ENCODE results near the gene XXYLT1.
"Not testable (repeated sequence)": the region's sequence is repeated elsewhere in the genome, so short reads cannot be mapped to it uniquely, and the experiment has no call there.

XXYLT1 gene

DNA sequence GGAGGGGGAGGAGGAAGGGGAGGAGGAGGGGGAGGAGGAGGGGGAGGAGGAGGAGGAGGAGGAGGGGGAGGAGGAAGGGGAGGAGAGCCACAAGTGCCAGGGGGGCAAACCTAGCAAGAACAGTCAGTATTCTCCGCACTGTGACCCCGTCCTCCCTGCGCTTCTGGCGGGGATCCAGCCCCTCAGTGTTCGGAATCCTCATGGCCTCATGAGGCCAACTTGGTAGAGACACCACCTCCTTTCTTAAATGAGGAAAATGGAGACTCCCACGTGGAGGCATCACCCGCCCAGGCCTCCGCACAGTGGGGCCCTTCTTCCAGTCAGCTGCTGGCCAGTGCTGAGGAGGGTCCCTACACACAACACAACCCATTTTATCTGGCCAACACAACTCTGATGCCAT, 163.4 kb downstream of the XXYLT1 start:
- no peak for DNase-seq

DNA sequence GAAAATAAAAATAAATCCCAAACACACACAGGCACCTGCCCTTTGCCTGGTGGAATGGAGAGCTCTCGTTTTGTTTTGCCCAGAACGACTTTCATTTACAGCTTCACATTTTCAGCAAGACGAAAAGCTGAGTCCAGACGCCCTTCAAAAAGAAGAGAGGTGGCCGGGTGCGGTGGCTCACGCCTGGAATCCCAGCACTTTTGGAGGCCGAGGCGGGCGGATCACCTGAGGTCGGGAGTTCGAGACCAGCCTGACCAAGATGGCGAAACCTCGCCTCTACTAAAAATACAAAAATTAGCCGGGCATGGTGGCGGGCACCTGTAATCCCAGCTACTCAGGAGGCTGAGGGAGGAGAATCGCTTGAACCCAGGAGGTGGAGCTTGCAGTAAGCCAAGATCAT, 163.9 kb downstream of the XXYLT1 start:
- DNase-seq = not testable (repeated sequence)

DNA sequence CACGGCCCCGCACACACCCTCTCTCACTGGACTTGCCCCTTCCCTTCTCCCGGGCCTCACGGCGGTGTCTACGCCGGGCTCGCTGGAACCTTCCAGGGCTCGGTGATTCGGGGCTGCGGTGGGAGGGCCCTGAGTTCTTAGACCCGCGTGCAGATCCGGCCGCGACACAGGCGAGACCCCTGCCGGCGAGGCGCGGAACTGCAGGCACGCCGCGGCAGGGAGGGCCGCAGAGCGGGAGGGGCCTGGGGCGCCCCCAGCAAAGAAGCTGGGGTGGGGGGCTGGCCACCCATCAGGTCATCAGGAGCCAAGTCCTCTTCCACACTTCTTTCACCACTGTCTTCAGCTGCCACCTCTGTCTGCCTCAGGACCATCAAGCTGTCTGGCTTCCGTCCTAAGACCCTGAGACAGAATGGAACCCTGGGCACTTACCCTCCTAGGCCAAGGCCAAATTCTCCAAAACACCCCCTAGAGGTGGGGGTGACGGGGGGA, 164.5 kb downstream of the XXYLT1 start:
- peak; percentile 48 for DNase-seq

DNA sequence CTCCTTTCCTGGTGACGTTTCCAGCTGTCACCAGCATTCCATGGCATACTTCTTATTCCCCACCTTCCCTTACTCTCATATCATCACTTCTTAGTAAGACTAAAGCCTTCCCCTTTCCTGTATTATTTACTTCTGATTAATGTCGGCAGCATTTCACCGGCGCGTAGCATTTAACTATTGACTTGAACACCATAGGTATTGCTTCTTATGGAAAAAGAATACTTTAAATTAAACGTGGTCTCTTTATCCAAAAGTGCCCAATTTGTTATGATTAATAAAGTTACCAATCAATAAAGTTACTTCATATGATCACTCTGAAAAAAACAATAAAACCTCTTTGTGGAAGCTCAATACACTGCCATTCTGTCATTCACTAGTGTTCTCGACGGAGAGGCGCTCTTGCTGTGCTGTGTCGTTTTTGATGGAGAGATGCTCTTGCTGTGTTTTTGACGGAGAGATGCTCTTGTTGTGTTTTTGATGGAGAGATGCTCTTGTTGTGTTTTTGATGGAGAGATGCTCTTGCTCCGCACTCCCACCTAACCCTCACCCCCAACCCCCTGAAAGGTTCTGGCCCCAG, 165.0 kb downstream of the XXYLT1 start:
- no peak for DNase-seq

DNA sequence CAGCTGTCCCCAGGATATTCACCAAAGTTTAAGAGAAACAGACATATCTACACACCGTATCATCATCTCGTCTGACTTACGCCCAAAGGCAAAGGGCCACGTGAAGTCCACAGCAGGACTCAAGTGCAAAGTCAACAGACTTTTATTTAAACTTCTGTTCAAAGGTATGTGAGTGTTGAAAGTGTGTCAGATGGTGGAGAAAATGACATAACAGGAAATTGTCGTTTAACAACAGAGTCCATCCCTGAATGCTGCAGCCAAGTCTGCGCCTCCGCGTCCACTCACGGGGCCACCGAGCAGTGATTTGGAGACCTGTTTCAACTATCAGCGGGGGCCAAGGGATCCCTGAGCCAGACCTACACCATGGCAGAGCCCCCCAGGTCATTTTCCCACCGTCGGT, 165.6 kb downstream of the XXYLT1 start:
- no peak for DNase-seq

DNA sequence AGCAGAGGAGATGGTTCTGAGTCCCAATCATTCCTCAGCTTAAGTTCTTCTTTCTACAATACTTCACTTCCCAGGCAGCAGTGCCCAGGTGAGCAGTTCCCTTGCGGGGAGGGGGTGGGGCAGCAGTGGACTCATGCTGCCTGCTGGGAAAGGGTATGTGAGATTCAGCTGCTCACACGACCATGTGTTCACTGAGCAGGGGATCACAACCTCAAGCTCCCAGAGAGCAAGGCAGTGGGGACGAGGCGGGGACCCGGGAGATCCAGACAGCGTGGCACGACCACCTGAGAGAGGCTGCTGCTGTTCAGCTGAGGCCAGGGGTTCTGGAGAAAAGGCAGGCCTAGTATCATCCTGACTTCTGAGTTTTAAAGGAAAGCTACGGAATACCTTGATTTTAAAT, 166.6 kb downstream of the XXYLT1 start:
- no peak for DNase-seq

DNA sequence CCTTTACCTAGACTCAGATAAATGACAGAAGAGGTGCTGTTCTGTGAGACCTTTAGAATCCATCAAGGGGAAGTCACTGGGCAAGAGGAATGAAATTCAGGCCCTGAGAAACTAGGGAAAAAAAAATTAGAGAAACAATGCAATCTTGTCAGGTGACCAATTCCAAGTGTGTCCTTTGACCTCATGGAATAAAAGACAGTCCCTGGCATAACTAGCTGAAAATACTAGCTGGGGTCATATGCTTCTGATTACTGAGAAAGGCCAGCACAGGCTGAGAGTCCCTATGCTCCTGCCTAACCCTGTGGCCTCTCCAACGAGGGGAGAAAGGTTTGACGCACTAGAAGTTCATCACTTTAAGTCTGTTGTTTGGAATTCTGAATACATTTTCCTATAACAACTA, 167.3 kb downstream of the XXYLT1 start:
- peak; percentile 15 for DNase-seq

DNA sequence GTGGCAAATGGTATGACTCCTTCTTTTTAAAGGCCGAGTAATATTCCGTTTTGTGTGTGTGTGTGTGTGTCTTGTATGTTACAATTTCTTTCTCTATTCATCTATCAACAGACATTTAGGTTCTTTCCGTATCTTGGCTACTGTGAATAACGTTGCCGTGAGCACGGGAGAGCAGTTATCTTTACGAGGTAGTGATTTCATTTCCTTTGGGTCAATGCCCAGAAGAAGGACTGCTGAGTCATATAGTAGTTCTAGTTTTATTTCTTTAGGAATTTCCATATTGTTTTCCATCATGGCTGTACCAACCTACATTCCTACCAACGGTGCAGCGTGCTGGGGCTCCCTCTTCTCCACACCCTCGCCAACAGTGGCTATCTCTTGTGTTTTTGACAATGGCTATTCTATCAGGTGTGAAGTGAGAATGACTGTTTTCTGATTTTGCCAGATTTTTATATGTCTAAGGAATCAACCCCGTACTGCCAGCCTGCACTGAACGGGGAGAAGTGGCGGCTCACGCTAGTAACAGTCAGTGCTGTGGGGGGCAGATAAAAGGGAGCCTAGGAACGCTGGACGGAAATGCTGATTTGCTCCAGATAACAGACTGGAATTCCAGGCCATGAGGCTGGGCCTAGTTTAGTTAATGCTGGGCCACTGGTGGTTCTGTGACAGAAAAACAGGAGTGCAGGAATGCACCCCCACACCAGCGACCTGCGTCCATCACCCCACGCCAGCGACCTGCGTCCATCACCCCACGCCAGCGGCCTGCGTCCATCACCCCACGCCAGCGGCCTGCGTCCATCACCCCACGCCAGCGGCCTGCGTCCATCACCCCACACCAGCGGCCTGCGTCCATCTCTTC, 168.1 kb downstream of the XXYLT1 start:
- peak; percentile 81 for DNase-seq

DNA sequence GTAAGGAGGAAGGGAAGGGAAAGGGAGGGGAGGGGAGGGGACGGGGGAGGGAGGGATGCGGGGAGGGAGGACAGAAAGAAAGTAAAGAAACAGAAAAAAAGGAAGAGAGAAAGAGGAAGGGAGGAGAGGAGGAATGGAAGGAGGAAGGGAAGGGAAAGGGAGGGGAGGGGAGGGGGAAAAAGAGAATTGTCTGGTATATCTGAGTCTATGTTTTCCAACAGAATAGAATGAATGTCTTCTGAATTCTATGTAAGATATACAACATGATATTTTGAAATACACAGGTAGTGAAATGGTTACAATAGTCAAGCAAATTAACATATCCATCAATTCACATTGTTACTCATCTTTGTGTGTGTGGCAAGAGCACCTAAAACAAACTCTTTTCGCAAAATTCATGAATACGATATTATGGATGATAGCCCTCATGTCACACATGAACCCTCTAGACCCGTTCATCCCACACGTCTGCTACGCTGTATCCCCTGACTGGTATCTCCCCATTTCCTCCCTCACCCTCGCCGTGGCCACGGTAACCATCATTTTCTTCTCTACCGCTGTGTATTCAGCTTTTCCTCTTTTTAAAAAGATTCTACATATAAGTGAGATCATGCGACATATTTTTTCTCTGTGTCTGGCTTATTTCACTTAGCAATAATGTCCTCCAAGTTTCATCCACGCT, 168.9 kb downstream of the XXYLT1 start:
- peak; percentile 57 for DNase-seq

DNA sequence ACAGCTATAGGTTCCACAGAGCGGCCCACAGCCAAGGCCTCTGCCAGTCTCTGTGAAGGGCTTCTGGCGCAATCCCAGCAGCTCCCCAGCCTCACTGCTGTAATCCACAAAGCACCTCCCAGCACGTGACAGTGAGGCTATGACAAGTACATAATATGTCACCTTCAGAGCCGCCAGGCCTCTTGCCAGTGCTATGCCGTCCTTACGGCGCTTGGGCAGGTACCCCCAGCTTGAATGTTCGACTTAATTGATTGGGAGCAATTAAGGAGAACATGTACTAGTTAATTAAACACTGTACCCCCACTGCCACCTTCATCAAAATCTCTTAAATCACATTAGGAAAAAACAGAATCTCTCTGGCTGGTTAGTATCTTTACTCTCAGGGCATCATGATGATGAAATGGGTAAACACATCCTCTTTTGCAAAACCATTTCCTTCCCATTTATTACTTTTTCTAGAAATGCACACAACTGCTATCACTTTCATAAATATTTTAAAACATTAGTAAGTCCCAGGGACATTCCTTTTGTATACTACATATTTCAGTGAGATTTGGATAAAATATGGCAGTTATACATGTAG, 169.9 kb downstream of the XXYLT1 start:
- peak; percentile 94 for DNase-seq

DNA sequence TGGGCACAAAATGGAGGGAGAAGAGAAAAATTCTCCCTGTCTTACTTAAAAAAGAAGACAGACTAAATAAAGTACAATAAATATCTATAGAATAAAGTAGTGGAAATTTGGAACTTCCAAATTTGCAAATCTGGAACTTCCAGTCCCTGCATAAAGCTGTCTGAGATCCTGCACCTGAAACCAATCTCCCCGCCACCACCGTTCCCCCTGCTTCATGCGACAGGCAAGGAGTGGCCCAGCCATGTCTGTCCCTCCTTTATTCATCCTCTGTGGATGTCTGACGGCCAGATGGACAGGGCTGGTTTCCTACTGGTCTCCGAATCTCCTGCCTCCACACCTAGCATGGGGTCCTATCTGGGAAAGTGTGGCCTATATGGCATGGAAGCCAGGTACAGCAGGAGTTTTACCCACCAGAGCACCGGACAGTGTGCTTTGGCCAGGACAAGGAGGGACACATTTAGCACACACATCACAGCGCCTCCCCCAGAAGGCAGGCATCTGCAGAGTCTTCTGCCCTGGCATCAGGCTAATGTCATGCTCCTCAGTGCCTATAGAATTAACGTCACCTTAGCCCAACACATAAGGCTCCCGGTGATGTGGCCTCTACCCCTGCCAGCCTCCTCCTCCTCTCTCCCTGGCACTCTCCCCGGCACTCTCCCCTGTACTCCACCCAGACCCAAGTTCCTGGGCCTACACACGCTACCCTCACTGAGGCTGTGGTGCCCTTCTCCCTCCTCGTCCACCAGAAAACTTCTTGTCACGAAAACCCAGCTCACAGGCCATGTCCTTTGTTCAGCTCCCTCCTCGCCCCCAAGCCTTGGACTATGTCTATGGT, 170.8 kb downstream of the XXYLT1 start:
- DNase-seq = no peak

DNA sequence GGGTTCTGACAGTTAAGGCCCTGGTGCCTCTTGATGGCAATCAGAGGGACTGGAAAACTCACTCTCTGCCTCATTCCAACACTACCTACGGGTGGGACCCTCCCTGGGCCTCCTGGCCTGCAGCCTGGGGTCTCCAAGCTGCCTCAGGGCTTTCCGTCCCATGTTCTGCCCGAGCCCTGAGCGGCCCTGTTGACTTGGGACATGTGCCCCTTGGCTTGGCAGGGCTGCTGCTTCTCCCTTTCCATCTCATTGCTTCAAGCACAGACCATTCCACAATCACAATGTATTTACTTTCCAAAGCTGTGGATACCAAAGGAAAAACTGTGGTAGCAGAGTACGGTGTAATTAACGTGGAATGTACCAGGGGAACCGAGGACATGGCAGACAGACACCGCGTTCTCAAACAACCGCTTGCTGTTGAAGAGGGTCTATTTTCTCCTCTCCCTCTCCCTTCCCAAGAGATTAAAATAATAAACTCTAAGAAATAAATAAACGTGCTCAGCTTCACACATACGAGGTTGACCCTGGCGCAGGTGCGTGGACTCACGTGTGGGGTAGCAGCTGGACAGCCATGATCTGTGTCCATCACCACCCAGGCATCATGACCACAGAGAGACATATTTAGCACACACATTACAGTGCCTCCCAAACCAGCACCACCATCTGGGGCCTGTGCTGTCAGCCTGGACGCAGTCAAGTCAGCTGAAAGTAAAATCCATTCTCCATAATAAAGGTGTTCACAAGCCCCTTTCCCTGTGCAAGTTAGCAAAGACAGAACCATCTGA, 172.0 kb downstream of the XXYLT1 start:
- DNase-seq = no peak

DNA sequence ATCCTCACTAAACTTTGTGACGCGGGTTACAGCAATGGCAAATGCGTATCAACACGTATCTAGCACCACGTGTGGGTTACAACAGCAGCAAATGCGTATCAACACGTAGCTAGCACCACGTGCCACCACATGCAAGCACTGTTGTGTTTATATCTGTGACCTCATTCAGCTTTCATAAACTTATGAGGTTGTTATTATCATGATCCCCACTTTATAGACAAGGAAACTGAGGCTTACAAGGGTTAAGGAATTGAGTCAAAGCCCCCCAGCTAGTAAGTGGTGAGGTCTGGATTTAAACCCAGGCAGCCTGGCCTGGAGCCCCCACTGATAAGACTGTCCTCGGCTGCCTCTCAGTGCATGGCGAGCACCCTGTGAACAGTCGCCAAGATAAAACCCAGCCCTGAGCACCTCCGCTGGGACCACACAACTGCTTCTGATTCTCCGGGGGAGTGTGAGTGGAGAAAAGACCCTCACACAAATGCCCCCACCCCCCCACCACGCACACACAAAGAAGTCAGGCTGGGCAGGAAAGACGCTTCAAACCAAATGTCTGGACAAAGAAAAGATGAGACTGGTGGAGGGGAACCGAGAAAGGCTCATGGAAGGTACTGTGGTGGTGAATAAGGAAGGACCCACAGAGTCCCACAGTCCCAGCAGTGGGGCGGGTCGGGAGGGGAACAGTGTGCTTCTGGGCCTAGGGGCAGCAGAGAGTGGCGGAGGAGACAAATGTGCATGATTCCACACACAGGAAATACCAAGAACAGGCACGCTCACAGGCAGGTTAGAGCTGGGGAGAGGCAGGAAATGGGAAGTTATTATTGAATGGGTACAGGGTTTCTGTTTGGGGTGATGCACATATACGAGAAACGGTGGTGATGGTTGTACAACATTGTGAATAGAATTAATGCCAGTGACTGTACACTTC, 173.4 kb downstream of the XXYLT1 start:
- no peak for DNase-seq

DNA sequence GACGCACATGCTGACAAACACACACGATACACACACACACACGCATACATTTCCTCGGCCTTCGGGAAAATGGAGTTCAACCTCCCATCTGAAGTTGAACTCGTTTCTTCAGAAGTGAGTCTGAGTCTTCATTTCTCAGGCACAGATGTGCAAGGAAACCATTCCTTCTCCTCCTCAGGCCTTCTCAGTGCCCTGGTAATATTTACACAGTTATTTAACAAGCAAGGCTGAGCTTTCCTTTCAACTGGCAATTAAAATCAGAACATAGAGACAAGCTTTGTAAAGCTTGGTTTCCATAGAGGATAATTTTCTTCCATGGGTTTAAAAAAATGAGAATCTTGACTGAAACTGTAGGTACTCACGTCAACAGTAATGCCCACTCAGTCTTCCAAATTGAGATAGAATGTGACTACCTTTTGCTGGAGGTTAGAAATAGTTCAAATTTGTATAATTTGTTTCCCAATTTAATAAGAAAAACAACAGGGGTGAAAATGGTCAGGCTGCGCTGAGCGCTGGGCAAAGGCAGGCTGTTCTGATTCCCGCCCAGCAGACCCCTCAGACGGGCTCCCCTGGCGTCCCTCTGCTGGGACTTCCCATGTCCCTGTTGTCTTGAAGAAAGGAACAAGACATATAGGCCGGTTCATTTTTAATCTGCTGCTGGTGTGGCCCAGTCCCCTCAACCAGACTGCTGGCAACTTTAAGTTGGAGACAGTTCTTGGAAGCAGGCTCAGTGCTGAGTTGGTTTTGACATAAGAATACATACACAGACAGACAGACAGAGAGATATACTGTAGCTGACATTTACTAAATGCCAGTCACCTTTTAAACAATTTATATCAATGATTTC, 174.3 kb downstream of the XXYLT1 start:
- no peak for DNase-seq

DNA sequence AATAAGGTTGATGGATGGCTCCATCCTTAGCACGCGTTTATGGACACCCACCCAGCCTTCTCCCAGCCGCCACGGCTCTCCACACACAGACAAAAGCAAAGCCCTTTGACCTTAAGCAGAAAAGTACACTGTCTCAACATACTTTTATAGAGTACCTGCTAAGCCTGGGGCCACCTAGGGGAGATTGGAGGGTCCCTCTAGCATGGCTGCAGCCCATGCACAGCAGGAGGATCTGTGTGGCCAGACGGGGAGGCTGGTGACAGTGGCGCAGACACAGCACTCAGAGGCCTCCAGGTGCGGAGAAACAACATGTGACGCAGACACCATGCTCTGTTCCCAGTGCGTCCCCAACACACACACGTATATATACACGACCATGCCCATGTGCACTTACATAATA, 174.9 kb downstream of the XXYLT1 start:
- DNase-seq = no peak

DNA sequence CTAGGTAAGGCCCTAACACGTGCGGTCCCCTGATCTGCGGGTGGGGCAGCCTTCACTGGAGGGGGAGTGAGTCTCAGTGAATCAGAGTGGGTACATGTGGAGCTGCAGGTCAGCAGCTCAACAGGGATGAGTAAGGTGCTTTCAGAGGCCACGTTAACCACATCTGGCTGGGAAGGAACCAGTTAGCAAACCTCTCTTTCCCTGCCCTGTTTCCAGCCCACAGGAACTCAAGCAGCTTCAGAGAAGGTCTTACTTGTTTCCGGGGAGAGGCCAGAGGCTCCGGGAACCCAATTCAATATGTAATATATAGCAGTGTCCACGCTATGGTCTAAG, 175.3 kb downstream of the XXYLT1 start:
- no peak for DNase-seq

DNA sequence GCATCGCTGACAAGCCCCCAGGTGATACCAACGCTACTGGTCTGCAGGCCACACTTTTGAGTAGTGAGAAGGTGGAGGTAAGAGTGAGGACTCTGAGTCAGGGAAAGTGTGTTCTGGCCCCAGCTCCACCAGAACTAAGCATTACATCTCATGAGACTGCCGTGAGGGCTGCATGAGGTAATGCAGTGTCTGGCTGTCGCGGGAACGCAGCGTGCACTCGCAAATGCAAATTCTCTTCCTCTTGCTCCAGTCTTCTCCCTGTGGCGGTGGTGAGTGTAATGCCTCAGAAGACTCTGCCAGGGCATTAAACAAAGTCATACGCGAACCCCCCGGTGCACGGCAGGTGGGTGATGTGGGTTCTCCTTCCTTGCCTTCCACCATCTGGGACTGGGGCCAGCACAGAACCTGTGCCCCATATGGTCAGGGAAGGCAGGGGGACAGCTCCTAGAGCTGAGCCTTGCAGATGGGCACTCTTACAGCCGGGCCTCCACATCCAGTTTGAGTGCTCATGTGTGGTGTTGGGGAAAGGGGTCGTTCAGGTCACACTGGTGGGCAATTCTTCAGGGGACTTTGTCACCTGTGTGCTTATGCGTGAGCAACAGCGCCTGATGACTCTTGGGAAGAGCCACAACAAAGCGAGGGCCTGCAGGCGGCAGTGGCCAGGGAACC, 175.8 kb downstream of the XXYLT1 start:
- peak; percentile 48 for DNase-seq

DNA sequence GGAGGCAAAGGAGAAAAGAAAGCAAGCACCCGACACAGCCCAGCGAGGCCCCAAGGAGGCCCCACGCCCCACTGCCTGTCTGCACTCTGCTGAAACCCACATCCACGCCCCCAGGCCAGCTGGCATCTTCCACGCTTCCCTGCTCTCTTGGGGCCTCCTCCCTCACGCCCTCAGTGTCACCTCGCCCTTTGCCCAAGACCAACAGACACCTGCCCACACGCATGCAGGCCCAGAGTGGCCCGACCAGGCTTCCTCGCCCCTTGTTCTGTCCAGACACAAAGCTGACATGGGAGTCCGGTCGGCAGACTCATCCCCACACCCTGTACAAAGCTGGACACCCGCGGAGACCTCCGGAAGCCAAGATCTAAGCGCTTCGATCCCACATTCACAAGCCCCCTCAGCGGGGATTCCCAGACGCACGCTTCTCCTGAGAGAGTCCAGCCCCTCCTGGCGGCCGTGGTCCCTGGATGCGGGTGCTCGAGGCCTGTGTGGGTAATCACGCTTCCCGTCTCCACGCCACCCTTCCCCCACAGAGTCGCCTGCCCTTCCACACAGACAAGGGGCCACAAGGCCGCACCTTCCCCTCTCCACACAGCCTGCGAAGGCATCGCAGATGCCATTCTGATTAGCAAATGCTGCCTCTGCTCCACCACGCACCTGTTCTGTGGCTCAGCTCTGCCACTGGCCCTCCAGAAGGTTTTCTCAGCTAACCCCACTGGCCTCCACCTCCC, 176.6 kb downstream of the XXYLT1 start:
- DNase-seq = no peak
